ENCODE measurements around the gene RBM4.
"Not testable (repeated sequence)": the region's sequence is repeated elsewhere in the genome, so short reads cannot be mapped to it uniquely, and the experiment has no call there.

The RBM4 gene, protein sequence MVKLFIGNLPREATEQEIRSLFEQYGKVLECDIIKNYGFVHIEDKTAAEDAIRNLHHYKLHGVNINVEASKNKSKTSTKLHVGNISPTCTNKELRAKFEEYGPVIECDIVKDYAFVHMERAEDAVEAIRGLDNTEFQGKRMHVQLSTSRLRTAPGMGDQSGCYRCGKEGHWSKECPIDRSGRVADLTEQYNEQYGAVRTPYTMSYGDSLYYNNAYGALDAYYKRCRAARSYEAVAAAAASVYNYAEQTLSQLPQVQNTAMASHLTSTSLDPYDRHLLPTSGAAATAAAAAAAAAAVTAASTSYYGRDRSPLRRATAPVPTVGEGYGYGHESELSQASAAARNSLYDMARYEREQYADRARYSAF

DNA sequence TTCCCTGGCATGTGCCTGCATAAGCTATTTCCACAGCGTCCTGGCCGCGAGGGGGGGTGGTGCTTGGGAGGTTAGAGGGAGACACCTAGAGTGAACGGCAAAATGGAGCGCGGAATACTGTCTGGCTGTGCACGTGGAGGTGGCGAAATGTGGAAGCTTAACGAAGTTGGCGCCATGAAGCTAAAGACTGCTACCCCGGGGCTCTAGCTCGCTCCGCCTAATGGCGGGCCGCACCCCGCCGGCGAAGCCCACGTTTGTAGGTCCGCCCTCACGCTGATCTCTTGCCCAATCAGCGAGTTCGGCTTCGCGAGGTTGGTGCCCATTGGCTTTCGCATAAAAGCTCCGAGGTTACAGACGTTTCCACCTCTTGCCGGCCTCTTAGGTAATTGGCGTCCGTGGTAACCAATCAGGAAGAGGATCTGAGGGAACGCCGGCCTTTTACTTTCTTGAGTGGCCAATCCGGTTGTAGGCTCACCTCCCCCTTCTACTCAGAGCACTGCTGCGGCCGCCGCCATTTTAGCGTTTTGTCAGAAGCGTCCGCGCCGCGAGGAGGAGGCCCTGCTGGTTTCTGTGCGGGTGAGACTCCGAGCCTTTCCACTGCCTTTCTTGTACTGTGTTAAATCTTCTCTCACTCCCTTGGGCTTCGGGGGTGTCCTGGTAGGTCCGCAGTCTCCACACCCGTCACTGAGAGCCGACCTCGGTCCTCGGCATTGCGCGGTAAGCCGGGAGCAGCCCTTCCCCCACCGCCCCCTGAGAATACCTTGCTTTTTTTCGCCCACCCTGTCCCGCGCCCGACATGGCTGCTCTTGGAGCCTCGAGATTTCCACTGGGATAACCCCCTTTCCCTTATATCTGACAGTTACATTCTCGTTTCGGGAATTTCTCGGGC is at the start of gene RBM4:
Gene RBM4, plus strand, starts transcription at position 527 of the 889 bp plus-strand sequence. CDS start 1,009 bp downstream, outside the sequence.
- peak; percentile 81 for DNase-seq

DNA sequence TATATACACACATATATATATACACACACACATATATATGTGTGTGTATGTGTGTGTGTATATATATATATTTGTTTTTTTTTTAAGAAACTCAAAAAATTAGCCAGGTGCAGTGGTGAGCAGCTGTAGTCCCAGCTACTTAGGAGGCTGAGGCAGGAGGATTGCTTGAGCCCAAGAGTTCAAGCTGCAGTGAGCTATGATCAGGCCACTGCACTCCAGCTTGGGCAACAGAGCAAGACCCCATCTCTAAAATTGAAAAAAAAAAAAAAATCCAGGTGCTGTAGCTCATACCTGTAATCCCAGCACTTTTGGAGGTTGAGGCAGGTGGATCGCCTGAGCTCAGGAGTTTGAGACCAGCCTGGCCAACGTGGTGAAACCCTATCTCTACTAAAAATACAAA is 49.2 kb upstream of the RBM4 start:
- not testable (repeated sequence) for DNase-seq

DNA sequence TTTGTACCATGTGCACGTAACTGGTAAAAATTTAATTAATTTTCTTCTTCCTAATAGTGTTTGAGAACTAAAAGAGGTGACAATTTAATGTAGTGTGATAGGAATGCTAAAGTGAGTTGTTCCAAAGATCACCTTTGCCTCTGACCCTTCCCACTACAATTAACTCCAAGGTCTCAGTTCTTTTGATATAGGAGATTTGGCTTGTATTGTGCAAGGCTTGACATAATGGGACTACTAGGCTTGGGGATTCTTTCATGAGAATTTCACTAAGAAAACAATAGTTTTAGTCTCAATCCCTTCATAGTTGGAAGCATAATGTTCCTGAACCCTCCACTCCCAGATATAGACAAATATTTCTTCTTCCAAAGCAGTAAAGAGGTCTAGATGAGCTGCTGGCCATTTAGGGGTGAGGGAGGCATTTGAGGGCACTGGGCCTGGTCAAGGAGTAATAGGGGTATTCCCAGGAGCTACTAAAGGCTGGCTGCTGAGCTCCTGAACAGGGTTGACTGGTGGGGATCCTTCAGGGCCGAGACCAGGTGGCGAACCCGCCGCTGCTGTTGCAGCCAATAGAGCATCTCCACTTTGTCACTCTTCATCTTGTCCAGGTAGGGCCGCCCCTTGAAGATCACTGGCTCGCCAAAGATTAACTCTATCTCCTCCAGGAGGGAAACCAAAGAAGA is 48.4 kb upstream of the RBM4 start:
- DNase-seq: no peak

DNA sequence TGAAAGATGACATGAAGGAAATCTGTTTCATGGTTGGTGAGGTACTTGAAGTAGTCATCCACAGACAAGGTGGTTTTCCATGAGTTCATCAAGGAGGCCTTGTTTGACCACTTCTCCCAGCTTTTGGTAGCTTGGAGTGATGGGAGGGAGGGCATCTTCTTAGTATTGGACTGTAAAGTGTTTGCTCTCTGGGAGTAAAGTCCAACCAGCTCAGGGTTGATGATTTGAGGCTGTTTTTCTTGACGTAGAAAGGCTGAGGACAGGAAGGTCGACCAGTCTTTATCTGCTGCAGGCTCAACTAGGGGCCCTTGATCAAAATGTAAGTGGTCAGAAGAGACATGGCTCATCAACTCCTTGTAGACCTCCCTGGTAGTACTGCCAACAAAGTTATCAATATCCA is 47.3 kb upstream of the RBM4 start:
- no peak for DNase-seq

DNA sequence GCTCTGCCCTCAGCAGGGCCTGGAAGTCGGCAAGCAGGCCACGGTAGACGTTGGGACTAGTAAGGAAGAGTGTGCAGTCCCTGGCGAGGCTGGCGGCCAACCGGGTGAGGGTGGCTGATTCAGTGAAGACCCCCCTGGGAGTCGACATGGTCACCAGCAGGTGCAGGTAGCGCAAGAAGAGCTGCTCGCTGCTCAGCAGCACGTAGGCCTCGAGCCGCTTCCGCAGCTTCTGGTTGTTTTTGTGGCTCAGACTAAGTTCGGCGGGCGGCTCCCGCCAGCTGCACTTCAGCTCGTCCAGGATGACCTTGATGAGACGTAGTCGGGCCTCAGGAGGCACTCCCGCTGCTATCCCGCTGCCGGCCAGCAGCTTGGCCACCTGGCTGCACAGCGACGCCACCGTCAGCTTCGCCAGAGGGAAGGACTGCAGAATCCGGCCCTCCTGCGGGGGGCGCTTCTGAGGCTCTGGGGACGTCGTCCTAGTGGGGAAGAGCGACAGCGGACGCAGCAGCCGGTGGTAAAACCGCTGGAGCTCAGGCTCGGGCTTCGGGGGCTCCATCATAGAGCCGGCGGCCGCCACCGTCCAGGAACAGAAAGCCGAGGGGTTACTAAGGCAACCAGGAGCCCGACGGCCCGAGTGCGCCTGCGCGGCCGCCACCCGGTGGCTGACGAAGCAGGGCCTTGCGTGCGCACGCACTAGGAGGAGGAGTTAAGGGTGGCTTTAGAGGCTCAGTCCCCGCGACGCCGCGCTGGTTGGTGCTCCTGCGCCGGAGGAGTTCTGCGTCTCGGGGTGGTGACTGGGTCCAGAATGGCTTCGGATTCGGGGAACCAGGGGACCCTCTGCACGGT is 45.8 kb upstream of the RBM4 start, which contains the start of the genes CCDC87 and CCS:
Gene CCDC87, minus strand, starts transcription at position 607 of the 846 bp plus-strand sequence. Its CDS starts 48 bp downstream, at position 559.
Gene CCS, plus strand, starts transcription at position 729 of the 846 bp plus-strand sequence. Its CDS starts 77 bp downstream, at position 806.
- DNase-seq: peak; percentile 100

DNA sequence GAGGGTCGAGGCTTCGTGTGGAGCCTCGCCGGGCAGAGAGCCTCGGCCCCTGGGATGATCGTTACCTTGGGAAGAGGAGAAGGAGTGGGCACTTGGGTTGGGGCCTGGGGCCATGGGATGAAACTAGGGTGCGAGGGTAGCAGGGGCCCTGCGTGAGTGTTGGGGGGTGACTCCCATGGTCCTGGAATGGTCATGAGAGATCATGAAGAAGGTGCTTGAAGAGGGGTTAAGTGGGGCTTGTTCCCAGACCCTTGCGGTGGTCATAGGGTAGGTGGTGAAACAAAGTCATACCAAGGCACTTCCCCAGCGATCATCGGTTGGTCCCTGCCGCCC is 45.2 kb upstream of the RBM4 start:
- no peak for DNase-seq

DNA sequence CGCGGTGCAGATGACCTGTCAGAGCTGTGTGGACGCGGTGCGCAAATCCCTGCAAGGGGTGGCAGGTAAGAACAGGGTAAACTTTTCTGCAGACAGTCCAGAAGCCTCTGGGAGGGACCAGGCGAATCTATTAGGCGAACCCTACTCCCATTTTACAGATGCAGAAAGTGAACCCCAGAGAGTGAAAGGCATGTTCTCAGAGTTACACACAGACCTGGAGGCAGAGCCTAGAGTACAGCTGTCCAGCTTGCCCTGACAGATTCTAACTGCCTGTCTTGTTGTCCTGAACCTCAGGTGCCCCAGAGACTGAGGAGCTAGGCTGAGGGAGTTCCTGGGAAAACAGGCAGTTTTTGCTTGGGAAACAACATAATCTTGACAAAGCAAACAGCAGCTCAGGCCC is 44.9 kb upstream of the RBM4 start:
- no peak for DNase-seq

DNA sequence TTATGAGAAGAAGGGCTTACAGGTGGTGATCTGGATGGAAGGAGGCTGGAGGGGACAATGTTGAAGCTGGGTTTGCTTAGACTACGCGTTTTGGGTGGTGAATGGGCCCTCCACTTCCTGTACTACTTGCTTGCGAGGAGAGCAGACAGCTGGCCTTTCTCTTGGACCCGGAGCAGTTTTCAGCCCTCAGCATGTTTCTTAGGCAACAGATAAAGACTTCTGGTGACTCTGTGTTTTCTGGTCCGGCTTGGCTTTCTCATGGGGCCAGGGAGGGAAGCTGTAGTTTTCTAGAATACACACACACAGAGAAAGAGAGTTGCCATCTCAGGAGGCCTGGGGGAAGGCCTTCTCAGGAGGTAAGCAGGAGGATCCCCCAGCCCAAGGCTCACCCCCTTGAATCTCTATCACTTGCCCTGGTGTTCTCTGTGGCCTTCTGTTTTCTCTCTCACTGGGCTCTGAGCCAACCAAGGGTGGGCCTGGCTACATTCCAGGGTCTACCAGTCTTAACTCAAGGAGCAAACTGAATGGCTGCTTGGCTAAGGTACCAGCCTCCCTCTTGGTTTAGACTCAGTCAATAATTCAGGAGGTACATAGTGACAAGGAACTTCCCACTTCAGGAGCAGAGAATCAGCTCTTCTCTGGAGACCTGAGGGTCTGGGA is 43.1 kb upstream of the RBM4 start:
- DNase-seq: no peak

DNA sequence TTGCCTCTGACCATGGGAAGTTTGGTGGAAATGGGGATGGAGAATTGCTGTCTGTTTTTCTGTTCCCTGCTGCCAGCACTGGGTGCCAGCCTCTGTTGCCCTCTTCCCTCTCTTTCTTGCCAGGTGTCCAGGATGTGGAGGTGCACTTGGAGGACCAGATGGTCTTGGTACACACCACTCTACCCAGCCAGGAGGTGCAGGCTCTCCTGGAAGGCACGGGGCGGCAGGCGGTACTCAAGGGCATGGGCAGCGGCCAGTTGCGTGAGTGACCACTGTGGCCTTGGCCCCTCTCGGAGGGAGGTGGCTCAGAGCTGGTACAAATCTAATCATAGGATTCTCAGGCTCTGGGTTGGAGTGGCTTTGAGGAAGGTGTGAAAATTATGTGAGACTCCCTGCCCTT is 39.5 kb upstream of the RBM4 start:
- DNase-seq: no peak

DNA sequence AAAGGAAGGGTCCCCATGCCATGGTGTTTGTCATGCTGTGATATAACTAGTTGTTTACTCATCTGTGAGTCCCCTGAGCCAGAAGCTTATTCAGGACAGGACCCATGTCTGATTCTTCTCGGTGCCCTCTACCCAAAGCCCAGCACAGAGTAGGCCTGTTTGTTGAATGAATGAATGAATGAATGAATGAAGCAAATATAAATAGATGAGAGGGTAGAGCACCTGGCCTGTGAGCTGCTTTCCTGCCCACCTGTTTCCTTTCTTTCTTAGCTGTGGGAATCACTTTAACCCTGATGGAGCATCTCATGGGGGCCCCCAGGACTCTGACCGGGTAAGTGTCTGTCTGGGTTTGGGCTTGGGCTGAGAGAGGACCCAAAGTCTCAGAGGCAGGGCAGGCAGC is 38.3 kb upstream of the RBM4 start:
- no peak for DNase-seq

DNA sequence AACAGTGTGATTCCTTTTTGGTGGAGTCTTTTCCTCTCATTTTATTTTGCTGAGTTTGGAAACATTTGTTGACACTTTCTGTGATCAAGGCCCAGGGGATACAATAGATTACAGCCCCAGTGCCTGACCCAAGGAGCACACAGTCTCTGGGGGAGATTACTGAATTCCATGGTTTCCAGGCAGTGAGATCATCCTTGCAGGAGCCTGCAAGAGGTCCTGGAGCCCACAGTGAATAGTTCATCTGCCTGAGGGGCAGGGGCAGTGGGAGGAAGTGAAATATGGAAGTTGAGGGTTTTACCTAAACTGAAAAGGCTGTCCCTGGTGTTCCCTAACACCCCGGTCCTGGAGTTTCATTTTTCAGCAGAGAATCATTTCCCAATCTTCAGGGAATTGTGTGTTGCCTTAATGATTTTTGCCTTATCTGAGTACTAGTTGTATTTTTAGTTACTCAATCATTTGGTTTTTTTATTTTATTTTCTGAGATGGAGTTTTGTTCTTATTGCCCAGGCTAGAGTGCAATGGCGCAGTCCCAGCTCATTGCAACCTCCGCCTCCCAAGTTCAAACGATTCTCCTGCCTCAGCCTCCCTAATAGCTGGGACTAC is 37.8 kb upstream of the RBM4 start:
- DNase-seq: no peak

DNA sequence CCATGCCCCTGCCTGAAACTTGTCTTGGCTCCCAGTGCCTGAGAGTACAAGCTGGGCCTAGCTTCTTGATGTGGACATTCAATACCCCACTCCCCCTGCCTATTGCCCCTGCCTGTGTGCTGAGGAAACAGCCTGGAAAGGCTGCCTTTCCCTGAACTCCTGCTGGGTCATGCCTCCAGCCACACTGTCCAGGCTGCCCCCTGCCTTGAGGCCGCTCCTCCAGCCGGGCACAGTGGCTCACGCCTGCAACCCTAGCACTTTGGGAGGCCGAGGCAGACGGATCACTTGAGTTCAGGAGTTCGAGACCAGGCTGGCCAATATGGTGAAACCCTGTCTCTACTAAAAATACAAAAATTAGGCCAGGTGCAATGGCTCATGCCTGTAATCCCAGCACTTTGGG is 35.4 kb upstream of the RBM4 start:
- no peak for DNase-seq

DNA sequence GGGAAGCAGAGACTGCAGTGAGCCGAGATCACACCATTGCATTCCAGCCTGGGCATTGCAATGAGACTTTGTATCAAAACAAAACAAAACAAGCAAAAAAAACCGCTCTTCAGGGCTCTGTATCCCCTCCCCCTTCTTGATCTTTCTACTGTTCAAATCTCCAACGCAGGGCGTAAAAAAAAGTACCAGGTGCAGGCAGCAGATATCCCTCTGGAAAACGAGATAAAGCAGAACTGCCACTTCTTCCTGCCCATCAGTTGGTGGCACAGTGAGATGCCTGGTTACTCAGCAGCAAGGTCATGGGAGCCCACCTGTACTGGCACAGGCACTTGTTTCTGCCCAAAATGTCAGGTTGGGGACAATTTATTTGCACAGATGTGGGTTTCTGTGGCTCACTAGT is 34.3 kb upstream of the RBM4 start:
- DNase-seq: no peak

DNA sequence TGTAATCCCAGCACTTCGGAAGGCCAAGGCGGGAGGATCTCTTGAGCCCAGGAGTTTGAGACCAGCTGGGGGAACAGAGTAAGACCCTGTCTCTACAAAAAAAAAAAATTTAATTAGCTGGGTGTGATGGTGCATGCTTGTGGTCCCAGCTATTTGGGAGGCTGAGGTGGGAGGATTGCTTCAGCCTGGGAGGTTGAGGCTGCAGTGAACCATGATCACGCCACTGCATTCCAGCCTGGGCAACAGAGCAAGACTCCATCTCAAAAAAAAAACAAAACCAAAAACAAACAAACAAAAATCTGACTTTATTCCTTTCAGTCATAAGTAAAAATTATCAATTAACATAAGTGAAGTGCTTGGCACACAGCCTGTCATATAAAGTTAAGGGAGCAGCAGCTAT is 31.9 kb upstream of the RBM4 start:
- DNase-seq: not testable (repeated sequence)

DNA sequence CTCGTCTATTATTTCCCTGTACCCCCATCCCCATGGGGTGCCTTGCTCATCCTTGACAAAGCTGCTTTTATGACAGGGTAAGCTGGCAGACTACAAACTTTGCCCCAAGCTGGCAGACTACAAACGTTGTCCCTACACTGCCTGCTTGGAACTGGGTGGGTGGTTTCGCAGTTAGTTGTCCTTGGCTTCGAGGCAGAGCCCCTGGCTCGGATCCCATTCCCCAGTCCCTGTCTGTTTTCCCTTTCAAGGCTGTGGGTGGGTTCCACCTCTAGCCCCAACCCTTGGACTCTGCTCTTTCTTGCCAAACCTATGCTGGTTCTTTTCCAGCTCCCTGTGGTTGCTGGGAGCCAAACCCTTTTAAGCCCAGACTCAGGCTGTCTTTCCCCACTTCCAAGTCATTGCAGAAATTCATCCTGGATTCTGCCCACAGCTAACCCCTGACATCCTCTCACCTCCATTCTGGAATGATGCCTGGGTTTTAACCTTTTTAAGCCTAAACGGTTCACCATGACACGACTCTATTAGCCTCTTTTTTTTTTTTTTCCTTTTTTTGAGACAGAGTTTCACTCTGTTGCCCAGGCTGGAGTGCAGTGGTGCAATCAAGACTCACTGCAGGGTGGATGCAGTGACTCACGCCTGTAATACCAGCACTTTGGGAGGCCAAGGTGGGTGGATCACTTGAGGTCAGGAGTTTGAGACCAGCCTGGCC is 31.2 kb upstream of the RBM4 start:
- DNase-seq: no peak

DNA sequence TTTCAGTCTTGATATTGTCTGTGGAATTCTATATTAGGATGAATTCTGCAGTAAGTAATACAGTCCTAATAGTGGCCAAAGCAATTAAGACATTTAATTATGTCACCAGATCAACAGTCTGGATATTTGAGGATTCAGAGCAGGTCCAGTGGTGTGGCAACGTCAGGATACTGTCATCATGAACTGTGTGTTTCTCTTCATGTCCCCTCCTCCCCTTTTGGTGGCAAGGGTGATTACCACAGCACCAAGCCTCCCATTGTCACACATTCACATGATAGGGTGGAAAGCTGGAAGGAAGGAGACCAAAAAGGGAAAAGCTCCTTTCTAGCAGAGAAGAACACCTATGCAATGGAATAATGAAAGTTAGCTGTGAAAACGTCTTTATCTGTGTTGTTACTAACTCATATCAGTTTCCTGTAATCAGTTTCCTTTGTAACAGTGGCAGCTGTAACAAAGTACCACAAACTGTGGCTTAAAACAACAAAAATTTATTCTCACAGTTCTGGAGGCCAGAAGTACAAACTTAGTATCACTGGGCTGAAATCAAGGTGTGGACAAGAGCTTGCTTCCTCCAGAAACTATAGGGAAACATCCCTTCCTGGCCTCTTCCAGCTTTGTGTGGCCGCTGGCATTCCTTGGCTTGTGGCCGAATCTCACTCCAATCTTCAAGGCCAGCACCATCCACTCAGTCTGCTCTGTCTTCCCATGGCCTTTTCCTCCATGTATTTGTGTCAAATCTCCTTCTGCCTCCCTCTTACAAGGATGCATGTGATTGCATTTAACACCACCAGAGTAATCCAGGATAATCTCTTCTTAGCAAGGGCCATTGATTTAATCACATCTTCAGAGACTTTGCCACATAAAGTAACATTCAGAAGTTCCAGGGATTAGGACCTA is 28.5 kb upstream of the RBM4 start:
- no peak for DNase-seq

DNA sequence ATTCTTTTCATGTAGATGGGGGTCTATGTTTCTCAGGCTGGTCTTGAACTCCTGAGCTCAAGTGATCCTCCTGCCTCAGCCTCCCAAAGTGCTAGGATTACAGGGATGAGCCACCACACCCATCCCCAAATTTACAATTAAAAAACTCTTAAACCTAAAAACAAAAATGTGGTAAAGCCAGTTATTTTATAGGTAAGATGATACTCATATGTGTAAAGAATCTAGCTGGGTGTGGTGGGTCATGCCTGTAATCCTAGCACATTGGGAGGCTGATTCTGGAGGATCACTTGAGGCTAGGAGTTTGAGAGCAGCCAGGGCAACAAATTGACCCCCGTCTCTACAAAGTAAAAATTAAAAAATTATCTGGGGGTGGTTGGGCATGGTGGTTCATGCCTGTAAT is 26.0 kb upstream of the RBM4 start:
- no peak for DNase-seq

DNA sequence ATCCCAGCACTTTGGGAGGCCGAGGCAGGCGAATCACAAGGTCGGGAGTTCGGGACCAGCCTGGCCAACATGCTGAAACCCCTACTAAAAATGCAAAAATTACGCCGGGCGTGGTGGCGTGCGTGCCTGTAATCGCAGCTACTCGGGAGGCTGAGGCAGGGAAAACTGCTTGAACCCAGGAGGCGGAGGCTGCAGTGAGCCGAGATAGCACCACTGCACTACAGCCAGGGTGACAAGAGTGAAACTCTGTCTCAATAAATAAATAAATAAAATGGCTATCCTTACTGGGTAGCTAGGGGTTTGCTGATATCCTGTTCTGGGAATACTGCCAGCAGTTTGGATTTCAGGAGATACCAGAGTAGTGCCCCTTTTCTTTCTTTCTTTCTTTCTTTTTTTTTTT is 24.4 kb upstream of the RBM4 start:
- no peak for DNase-seq

DNA sequence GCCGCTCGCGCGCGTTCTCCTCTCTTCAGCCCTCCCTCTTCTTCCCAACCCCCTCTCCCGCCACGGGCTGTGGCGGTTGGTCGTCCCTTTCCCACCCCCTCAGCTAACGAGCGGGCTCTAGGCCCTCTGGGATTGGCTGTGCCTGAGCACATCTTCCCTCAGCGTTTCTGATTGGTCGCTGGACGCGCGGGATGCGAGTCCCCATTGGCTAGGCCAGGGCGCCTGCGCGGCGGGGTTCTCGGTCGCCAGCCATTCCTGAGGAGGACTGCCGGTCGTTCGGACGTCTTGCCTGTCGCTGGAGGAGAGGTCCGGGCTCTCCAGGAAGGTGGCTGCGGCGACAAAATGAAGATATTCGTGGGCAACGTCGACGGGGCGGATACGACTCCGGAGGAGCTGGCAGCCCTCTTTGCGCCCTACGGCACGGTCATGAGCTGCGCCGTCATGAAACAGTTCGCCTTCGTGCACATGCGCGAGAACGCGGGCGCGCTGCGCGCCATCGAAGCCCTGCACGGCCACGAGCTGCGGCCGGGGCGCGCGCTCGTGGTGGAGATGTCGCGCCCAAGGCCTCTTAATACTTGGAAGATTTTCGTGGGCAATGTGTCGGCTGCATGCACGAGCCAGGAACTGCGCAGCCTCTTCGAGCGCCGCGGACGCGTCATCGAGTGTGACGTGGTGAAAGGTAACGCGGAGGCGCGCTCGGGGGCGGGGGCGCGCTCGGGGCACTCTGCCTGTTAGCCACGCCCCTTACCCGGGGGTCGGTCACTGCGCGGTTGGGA is 21.9 kb upstream of the RBM4 start, which contains the start of gene RBM14:
Gene RBM14, plus strand, starts transcription at position 252 of the 776 bp plus-strand sequence. Its CDS starts 91 bp downstream, at position 343.
- peak; percentile 99 for DNase-seq

Data from 8988T (cell line).